Measurements from ENCODE around the gene TMEM178A.

TMEM178A gene

DNA sequence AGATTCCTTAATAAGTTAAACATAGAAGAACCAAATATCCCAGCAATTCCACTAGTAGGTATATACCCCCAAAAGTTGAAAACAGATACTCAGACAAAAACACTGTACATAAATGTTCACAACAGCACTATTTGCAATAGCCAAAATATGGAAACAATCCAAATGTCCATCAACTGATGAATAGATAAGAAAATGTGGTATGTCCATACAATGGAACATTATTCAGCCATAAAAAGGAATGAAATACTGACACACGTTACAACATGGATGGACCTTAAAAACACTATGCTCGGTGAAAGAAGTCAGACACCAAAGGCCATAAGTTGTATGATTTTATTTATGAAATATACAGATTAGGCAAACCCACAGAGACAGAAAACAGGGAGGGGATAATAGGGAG is 12.5 kb downstream of the TMEM178A start:
- 100% methylated on average over 2 of the region's 2 CpGs for WGBS

DNA sequence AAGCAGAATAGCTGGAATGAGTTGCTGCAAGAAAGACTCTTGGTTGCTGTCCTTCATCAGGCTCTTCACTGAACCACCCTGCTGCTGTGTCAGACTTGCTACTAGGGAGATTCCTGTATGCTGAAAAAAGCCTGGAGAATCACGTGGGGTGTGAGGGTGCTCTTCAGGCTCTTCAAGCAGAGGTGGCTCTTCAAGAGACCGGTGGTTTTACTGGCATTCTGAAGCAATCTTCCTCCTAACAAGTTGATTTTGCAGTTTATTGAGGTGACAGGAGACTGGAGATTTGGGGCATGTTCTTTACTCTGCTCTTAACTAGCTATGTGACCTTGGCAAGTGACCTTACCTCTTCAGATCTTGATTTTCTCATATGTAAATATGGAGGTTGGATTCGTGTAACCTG is 14.1 kb downstream of the TMEM178A start:
- no peaks in the 10 kb centered on the region for H3K27me3 ChIP-seq (ENCODE audit: insufficient read depth, low read length)
- no peak overlapping the region for H3K4me3 ChIP-seq (ENCODE audit: low read length)
- WGBS = 60% methylated on average over 3 of the region's 3 CpGs
- no peaks in the 10 kb centered on the region for H3K4me1 ChIP-seq (ENCODE audit: insufficient read depth, low read length)
- no peak overlapping the region for H3K9ac ChIP-seq (ENCODE audit: low read depth, low read length)
- H3K36me3 ChIP-seq (ENCODE audit: insufficient read depth, low read length) = no peaks in the 10 kb centered on the region
- peaks cover 4% of the 10 kb centered on the region; the same call in 1 of the 2 replicates for H3K9me3 ChIP-seq (ENCODE audit: insufficient read depth, low read depth, low read length)
- H3K27ac ChIP-seq (ENCODE audit: low read depth, low read length) = no peak overlapping the region

More for the DNA sequence above, 12.5 kb downstream of the TMEM178A start:
- H3K4me3 ChIP-seq (ENCODE audit: low read length) = no peak overlapping the region
- H3K27ac ChIP-seq (ENCODE audit: low read depth, low read length) = no peak overlapping the region
- H3K9ac ChIP-seq (ENCODE audit: low read depth, low read length) = no peak overlapping the region
- H3K4me1 ChIP-seq (ENCODE audit: insufficient read depth, low read length) = no peaks in the 10 kb centered on the region
- no peaks in the 10 kb centered on the region for H3K27me3 ChIP-seq (ENCODE audit: insufficient read depth, low read length)
- no peaks in the 10 kb centered on the region for H3K36me3 ChIP-seq (ENCODE audit: insufficient read depth, low read length)
- peaks cover 4% of the 10 kb centered on the region; the same call in 1 of the 2 replicates for H3K9me3 ChIP-seq (ENCODE audit: insufficient read depth, low read depth, low read length)

DNA sequence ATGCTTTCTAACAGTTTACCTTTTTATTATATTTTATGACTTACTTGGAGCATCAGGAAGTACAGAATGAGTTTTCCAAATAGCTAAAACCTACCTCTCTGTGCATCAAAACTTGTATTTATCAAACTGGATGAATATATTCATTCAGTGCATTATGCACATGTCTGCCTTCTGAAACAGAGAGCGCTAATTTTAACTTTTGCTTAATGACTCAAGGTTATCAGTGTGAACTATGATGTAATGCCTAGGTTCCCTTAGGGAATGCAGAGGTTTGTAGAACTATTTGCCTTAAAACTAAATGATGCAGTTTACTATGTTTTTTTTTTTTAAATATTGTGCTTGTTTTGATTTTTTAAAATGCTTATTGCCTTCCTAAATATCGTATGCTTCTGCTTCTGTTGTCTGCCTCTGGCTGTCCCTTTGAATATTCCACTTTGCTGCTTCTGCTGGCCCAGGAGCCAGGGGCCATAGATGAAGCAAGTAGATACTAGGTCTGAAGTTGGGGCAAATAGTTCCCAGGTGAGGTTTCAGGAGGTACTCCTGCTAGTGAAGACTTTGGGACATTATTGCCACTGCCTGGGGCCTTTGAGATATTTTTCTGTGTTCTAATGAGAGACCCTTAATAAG is 16.5 kb downstream of the TMEM178A start:
- H3K4me1 ChIP-seq (ENCODE audit: insufficient read depth, low read length) = 0 out of 2 replicates have a peak, but pooled peaks cover 8% of the 10 kb centered on the region
- H3K4me3 ChIP-seq (ENCODE audit: low read length) = no peak overlapping the region
- WGBS = 98% methylated on average over 2 of the region's 2 CpGs
- no peak overlapping the region for H3K9ac ChIP-seq (ENCODE audit: low read depth, low read length)
- no peaks in the 10 kb centered on the region for H3K36me3 ChIP-seq (ENCODE audit: insufficient read depth, low read length)
- no peak overlapping the region for H3K27ac ChIP-seq (ENCODE audit: low read depth, low read length)
- H3K9me3 ChIP-seq (ENCODE audit: insufficient read depth, low read depth, low read length) = peaks cover 4% of the 10 kb centered on the region; the same call in 1 of the 2 replicates
- no peaks in the 10 kb centered on the region for H3K27me3 ChIP-seq (ENCODE audit: insufficient read depth, low read length)

DNA sequence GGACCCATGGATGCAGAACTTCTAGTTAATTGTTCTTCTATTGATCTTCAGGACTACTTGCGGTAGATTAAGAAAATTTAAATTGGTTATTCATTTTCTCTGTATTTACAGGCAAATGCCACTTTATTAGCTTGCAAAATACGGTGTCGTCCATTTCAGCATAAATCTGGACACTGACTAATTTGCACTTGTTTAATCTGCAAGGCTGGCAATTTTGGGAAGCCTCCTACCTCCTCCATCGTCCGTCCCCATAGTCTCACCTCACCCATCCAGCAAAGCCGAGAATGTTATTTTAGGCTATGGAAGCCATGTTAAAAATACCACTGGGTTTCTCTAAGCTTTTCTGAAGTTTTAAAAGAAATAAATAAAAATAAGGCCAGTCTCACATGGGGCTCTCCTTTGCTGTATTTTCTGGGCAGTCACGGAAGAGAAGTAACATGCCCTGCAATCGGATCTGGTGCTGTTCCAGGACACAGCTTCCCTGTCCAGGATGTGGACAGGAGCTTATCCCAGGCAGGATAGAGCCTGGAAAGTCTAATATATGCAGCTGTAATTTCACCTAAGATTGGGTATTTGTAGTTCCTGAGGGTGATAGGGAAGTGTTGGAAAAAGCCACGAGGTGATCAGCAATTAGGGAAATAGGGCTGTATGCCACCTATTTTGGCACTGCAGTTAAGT is 17.4 kb downstream of the TMEM178A start:
- Histone ChIP-seq H3K4me3 (ENCODE audit: low read length) (no peak overlapping the region), H3K27ac (ENCODE audit: low read depth, low read length) (no peak overlapping the region), H3K9me3 (ENCODE audit: insufficient read depth, low read depth, low read length) (peaks cover 2% of the 10 kb centered on the region; the same call in 1 of the 2 replicates), H3K27me3 (ENCODE audit: insufficient read depth, low read length) (no peaks in the 10 kb centered on the region), H3K4me1 (ENCODE audit: insufficient read depth, low read length) (0 out of 2 replicates have a peak, but pooled peaks cover 8% of the 10 kb centered on the region), H3K9ac (ENCODE audit: low read depth, low read length) (no peak overlapping the region), H3K36me3 (ENCODE audit: insufficient read depth, low read length) (no peaks in the 10 kb centered on the region)
- WGBS = 88% methylated on average over 8 of the region's 9 CpGs

DNA sequence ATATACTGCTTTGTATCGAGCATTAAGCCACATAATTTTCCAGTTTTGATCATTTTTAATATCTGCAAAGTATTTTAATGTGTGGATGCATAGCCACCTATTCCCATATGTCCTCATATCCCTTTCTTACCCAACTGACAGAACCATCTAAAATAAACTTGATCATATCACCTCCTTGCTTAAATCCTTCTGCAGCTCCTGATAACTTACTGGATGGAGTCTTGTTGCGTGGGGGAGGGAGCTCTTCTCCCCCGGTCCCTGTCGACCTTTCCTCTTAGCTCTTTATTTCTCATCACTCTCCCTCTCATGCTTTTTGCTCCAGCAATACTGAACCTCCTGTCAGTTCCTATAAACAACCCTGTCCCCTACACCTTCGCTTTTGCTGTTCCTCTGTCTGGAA is 18.7 kb downstream of the TMEM178A start:
- 89% methylated on average over 4 of the region's 5 CpGs for WGBS
- H3K27me3 ChIP-seq (ENCODE audit: insufficient read depth, low read length) = no peaks in the 10 kb centered on the region
- no peaks in the 10 kb centered on the region for H3K9me3 ChIP-seq (ENCODE audit: insufficient read depth, low read depth, low read length)
- no peak overlapping the region for H3K9ac ChIP-seq (ENCODE audit: low read depth, low read length)
- no peak overlapping the region for H3K4me3 ChIP-seq (ENCODE audit: low read length)
- H3K36me3 ChIP-seq (ENCODE audit: insufficient read depth, low read length) = no peaks in the 10 kb centered on the region
- 0 out of 2 replicates have a peak, but pooled peaks cover 8% of the 10 kb centered on the region for H3K4me1 ChIP-seq (ENCODE audit: insufficient read depth, low read length)
- H3K27ac ChIP-seq (ENCODE audit: low read depth, low read length) = no peak overlapping the region

DNA sequence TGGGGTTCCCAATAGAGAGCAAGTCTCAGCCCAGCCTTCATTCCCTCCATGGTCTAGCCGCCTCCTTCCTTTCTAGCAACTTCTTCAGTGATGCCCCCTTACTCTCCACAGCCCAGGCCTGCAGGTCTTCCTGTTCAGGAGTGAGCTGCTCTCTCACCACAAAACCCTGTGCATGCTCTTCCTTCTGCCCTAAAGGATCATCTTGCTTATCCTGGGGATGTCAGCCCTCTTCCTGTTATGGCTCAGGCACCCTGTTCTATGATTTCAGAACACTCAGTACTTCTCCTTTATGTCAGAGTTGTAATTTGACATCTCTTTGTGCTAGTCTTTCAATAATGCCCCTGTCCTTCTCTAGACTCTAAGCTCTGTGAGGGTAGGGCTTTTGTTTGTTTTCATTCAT is 19.4 kb downstream of the TMEM178A start:
- Histone ChIP-seq H3K27ac (ENCODE audit: low read depth, low read length) (no peak overlapping the region), H3K9ac (ENCODE audit: low read depth, low read length) (no peak overlapping the region), H3K4me1 (ENCODE audit: insufficient read depth, low read length) (0 out of 2 replicates have a peak, but pooled peaks cover 8% of the 10 kb centered on the region), H3K27me3 (ENCODE audit: insufficient read depth, low read length) (no peaks in the 10 kb centered on the region), H3K4me3 (ENCODE audit: low read length) (no peak overlapping the region), H3K36me3 (ENCODE audit: insufficient read depth, low read length) (no peaks in the 10 kb centered on the region), H3K9me3 (ENCODE audit: insufficient read depth, low read depth, low read length) (no peaks in the 10 kb centered on the region)
- 96% methylated on average over 1 of the region's 1 CpG for WGBS

DNA sequence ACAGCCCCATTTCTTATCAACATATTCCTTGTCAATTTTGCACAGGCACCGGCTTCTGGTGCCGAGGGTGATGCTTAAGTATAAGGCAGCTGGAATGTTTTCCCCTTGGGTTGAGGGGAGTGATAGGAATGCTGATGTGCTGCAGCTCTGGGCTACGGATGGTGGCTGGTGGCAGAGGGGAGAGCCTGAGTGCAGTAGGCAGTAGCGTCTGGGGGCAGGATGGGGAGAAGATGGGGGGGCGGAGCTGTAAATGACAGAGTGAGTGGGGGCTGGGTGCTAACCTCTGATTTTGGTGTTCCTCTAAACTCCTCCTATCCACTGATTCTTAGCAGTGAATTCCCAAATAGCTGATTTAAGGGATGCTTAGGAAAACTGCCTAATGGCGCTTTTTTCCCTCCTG is 20.7 kb downstream of the TMEM178A start:
- no peaks in the 10 kb centered on the region for H3K27me3 ChIP-seq (ENCODE audit: insufficient read depth, low read length)
- WGBS = 65% methylated on average over 6 of the region's 6 CpGs
- H3K4me3 ChIP-seq (ENCODE audit: low read length) = no peak overlapping the region
- peaks cover 8% of the 10 kb centered on the region; the same call in 1 of the 2 replicates for H3K9me3 ChIP-seq (ENCODE audit: insufficient read depth, low read depth, low read length)
- no peak overlapping the region for H3K27ac ChIP-seq (ENCODE audit: low read depth, low read length)
- H3K4me1 ChIP-seq (ENCODE audit: insufficient read depth, low read length) = 0 out of 2 replicates have a peak, but pooled peaks cover 8% of the 10 kb centered on the region
- no peaks in the 10 kb centered on the region for H3K36me3 ChIP-seq (ENCODE audit: insufficient read depth, low read length)
- no peak overlapping the region for H3K9ac ChIP-seq (ENCODE audit: low read depth, low read length)

DNA sequence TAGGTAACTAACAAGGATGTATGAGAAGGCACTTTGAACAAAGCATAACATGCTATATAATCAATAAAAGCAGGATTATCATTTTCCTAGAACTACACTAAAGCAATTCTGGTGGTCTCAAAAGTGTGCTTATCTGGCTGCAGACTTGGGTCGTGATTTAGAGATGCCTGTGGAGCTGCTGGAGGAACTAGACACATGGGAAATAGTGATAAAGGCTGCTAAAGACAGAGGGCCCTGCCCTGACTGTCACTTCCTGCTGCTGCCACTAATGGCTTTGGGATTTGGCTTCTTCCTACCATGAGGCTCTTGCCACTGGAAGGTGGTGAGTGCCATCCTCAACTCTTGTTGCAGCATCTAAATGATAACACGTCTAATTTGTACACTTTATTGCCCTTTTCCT is 22.5 kb downstream of the TMEM178A start:
- 68% methylated on average over 2 of the region's 2 CpGs for WGBS
- H3K4me1 ChIP-seq (ENCODE audit: insufficient read depth, low read length) = 0 out of 2 replicates have a peak, but pooled peaks cover 8% of the 10 kb centered on the region
- no peaks in the 10 kb centered on the region for H3K27me3 ChIP-seq (ENCODE audit: insufficient read depth, low read length)
- H3K36me3 ChIP-seq (ENCODE audit: insufficient read depth, low read length) = no peaks in the 10 kb centered on the region
- H3K9ac ChIP-seq (ENCODE audit: low read depth, low read length) = no peak overlapping the region
- no peak overlapping the region for H3K4me3 ChIP-seq (ENCODE audit: low read length)
- no peak overlapping the region for H3K27ac ChIP-seq (ENCODE audit: low read depth, low read length)
- H3K9me3 ChIP-seq (ENCODE audit: insufficient read depth, low read depth, low read length) = peaks cover 9% of the 10 kb centered on the region; the same call in 1 of the 2 replicates

DNA sequence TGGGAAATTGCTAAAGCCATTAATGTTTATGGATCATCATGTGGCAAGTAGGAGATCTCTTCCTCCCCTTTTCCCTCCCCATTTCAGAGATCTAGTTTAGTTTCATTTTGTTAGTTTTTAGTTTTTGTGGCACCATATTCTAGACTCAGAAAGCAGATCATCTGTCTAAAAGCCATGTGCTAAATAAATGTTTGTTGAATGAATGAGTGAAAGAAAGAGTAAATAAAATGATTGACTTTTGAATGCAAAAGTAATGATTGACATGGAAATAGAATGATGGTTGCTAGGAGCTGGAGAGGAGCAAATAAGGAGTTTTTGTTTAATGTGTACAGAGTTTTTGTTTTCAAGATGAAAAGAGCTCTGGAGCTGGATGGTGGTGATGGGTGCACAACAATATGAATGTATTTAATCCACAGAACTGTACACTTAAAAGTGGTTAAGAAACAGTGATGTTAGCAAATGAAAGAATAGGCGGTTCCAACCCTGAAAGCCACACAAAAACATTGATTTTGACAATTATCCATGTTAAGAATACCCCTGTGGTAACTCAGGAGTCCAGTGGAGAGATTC is 23.6 kb downstream of the TMEM178A start:
- Histone ChIP-seq H3K4me3 (ENCODE audit: low read length) (no peak overlapping the region), H3K9ac (ENCODE audit: low read depth, low read length) (no peak overlapping the region), H3K4me1 (ENCODE audit: insufficient read depth, low read length) (0 out of 2 replicates have a peak, but pooled peaks cover 8% of the 10 kb centered on the region), H3K36me3 (ENCODE audit: insufficient read depth, low read length) (no peaks in the 10 kb centered on the region), H3K9me3 (ENCODE audit: insufficient read depth, low read depth, low read length) (peaks cover 9% of the 10 kb centered on the region; the same call in 1 of the 2 replicates), H3K27ac (ENCODE audit: low read depth, low read length) (no peak overlapping the region), H3K27me3 (ENCODE audit: insufficient read depth, low read length) (no peaks in the 10 kb centered on the region)
- WGBS = 100% methylated on average over 1 of the region's 1 CpG

DNA sequence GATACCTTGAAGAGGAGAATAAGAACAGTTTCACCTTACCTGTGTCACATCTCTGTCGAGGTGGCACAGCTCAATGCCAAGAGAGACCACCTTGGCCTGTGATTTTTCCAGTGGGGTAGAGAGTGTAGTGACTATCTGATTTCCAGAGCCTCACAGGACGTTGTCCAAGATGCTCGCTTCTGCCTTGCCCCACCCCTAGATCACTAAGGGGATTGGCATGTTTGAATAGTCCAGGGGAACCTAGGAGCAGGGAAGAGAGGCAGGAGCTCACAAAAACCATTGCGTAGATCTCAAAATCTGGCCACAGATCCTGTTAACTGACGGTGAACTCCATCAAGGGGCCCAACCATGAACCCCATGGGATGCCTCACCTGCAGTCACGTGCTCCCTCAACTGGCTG is 24.2 kb downstream of the TMEM178A start:
- 93% methylated on average over 6 of the region's 6 CpGs for WGBS
- Histone ChIP-seq H3K4me3 (ENCODE audit: low read length) (no peak overlapping the region), H3K9ac (ENCODE audit: low read depth, low read length) (no peak overlapping the region), H3K27ac (ENCODE audit: low read depth, low read length) (no peak overlapping the region), H3K4me1 (ENCODE audit: insufficient read depth, low read length) (peaks cover 8% of the 10 kb centered on the region; the same call in 1 of the 2 replicates), H3K9me3 (ENCODE audit: insufficient read depth, low read depth, low read length) (peaks cover 9% of the 10 kb centered on the region; the same call in 1 of the 2 replicates), H3K27me3 (ENCODE audit: insufficient read depth, low read length) (no peaks in the 10 kb centered on the region), H3K36me3 (ENCODE audit: insufficient read depth, low read length) (no peaks in the 10 kb centered on the region)

DNA sequence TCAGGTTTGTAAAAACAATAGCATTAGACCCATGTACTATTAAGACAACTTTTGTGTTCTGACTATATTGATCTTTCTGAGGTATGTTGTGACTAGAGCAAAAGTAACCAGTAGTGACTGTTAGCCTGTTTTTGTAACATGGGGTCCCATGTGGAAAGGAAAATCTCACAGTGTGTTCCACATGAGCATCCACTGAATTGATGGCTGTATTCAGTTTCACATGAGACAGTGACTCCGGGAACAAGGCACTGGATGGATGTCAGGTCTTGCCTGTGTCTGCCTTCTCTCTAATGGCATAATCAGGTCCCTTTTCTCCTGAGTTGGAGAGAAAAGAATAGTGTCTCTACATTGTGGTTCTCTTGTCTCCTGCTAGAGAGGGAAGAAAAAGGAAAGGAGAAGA is 27.5 kb downstream of the TMEM178A start:
- H3K4me3 ChIP-seq (ENCODE audit: low read length) = no peak overlapping the region
- 90% methylated on average over 1 of the region's 1 CpG for WGBS
- no peaks in the 10 kb centered on the region for H3K27me3 ChIP-seq (ENCODE audit: insufficient read depth, low read length)
- H3K27ac ChIP-seq (ENCODE audit: low read depth, low read length) = no peak overlapping the region
- no peak overlapping the region for H3K9ac ChIP-seq (ENCODE audit: low read depth, low read length)
- H3K9me3 ChIP-seq (ENCODE audit: insufficient read depth, low read depth, low read length) = peaks cover 9% of the 10 kb centered on the region; the same call in 1 of the 2 replicates
- H3K36me3 ChIP-seq (ENCODE audit: insufficient read depth, low read length) = no peaks in the 10 kb centered on the region
- H3K4me1 ChIP-seq (ENCODE audit: insufficient read depth, low read length) = peaks cover 3% of the 10 kb centered on the region; the same call in 1 of the 2 replicates
